GM19238 (cell line): Measurements from ENCODE around the gene RIPK3.

Experiments used
- DNase-seq: peaks from one replicate; pipeline ENCODE4 v3.0.0; 2011; ENCODE audit warnings: low spot score; ENCODE audit not compliant: insufficient read length

The RIPK3 gene

DNA sequence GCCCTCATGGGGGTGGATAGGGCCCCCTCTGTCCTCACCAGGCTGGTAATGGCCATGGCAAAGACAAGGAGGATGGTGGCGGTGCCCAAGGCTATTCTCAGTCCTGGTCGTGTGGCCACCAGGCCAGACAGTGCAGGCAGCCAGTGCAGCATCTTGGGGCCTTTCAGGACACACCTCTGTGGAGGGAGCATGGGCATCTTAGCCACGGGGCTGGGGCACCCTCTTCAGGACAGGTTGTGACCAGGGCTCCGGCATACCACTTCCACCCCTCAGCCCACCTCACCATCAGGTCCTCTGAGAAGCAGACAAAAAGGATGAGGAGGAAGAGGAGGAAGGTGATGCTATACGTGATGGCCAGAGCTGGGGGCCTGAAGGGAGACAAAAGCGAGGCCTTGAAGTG lies 15.8 kb downstream of the RIPK3 start:
- no peak for DNase-seq

DNA sequence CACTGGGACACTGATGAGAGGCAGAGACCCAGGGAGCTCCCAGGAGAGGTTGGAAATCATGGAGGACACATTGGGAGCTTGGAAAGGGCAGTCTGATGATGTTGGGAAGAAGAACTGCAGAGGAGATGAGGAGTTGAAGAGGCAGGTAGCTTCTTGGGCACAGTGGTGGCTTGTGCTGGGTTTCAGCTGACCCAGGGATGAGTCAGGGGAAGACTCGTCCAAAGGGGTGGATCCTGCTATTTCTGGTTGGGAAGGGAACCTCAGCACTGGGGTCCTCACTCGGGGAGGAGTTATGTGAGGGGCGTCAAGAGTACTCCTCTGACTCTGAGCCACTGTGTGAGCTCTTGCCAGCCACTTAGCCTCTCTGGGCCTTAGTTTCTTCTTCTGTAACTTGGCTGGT lies 16.4 kb downstream of the RIPK3 start:
- no peak for DNase-seq

DNA sequence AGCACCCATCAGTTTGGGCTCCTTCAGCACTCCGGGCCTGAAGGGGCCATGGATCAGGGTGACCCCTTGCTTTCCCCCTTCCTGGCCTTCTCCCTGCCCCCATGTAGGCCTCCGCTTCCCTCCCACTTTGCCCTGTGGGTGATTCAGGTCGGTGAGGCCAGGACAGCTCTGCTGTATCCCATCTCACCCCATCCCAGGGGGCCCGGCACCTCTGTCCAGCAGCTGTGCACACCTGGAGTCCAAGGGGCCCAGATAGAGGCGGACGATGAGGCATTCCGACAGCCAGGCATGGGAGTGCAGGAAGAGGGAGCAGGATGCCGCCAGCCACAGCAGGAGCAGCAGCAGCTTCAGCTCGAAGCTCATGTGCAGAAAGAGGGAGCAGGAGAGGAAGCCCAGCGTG lies 17.1 kb downstream of the RIPK3 start:
- no peak for DNase-seq

DNA sequence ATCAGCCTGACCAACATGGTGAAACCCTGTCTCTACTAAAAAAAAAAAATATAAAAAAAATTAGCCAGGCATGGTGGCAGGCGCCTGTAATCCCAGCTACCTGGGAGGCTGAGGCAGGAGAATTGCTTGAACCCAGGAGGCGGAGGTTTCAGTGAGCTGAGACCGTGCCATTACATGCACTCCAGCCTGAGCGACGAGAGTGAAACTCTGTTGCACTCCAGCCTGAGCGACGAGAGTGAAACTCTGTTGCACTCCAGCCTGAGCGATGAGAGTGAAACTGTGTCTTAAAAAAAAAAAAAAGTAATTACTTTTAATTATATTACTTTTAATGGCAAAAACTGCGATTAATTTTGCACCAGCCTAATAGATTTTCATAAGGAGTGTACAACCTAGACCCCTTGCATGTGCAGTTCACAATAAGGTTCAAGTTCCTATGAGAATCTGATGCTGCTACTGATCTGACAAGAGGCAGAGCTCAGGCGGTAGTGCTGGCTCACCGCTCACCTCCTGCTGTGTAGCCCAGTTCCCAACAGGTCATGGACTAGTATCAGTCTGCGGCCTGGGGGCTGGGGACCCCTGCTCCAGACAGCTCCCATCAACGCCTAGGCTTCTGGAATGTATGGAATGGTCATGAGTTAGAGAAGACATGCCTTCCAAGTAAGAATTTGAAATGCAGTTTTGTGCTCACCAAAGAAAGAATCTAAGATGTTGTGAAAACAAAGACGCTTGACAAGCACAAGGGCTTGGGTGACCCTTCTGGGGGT lies 18.4 kb downstream of the RIPK3 start:
- DNase-seq = no peak

DNA sequence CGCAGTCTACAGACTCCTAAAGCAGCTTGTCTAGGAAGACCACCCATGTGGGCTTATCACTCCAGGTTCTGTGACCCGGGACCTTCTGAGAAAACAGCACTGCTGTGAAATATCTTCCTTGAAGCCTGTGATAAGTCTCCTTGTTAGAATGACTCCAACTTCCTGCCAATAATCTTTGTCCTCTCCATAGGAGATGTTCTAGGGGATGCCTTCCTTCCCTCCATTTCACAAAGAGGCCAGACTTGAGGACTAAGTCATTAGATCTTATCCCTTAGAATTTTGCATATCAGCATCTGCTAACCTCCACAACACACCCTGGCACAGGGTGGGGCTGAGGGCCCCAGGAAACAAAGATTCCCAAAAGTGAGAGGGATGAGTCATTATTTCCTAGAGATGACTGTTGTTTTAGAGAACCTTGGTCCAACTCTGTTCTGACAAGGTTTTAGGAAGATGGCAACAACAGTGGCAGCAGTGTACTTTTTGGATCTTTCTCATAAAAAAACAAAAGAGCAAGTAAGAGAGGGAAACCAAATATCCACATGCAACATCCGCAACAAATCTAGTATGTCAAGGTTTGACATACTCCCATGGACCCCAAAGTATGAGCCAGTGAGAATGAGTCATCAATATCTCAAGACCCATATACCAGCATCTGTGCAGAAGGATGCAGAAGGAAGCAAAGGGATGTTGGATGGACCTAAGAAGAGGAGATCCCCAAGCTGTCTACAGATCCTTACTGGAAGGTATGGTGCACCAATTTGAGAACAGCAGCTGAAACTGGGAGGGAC lies 22.5 kb downstream of the RIPK3 start:
- no peak for DNase-seq

DNA sequence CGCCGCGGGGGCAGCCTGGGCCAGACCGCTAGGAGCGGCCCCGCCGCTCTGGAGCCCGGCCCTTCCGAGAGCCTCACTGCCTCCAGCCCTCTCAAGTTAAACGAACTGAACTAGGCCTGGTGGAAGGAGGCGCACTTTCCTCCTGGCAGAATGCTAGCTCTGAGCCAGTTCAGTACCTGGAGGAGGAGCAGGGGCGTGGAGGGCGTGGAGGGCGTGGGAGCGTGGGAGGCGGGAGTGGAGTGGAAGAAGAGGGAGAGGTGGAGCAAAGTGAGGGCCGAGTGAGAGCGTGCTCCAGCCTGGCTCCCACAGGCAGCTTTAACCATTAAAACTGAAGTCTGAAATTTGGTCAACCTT lies 23.2 kb downstream of the RIPK3 start:
- DNase-seq = no peak

DNA sequence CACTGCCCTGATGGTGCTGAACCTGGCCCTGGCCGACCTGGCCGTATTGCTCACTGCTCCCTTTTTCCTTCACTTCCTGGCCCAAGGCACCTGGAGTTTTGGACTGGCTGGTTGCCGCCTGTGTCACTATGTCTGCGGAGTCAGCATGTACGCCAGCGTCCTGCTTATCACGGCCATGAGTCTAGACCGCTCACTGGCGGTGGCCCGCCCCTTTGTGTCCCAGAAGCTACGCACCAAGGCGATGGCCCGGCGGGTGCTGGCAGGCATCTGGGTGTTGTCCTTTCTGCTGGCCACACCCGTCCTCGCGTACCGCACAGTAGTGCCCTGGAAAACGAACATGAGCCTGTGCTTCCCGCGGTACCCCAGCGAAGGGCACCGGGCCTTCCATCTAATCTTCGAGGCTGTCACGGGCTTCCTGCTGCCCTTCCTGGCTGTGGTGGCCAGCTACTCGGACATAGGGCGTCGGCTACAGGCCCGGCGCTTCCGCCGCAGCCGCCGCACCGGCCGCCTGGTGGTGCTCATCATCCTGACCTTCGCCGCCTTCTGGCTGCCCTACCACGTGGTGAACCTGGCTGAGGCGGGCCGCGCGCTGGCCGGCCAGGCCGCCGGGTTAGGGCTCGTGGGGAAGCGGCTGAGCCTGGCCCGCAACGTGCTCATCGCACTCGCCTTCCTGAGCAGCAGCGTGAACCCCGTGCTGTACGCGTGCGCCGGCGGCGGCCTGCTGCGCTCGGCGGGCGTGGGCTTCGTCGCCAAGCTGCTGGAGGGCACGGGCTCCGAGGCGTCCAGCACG lies 23.8 kb downstream of the RIPK3 start:
- no peak for DNase-seq

DNA sequence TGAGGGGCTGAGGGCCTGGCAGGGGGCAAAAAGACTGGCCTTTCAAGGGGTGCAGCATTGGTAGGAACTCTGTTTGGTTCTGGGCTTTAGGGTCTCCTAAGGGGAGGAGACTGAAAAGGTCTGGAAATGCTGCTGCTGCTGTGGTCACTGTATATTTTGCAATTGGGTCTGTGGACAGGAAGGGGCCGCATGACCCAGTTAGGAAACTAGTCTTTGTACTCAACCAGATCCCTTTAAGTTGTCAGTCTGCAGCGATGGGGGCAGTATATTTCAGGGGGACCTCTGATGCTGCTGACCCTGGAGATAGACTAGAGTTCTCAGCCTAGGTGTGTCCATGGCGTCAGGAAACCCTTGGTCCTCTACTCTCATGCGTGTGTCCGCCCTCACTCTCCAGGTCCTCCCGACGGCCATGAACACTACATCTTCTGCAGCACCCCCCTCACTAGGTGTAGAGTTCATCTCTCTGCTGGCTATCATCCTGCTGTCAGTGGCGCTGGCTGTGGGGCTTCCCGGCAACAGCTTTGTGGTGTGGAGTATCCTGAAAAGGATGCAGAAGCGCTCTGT lies 24.5 kb downstream of the RIPK3 start:
- DNase-seq = no peak

DNA sequence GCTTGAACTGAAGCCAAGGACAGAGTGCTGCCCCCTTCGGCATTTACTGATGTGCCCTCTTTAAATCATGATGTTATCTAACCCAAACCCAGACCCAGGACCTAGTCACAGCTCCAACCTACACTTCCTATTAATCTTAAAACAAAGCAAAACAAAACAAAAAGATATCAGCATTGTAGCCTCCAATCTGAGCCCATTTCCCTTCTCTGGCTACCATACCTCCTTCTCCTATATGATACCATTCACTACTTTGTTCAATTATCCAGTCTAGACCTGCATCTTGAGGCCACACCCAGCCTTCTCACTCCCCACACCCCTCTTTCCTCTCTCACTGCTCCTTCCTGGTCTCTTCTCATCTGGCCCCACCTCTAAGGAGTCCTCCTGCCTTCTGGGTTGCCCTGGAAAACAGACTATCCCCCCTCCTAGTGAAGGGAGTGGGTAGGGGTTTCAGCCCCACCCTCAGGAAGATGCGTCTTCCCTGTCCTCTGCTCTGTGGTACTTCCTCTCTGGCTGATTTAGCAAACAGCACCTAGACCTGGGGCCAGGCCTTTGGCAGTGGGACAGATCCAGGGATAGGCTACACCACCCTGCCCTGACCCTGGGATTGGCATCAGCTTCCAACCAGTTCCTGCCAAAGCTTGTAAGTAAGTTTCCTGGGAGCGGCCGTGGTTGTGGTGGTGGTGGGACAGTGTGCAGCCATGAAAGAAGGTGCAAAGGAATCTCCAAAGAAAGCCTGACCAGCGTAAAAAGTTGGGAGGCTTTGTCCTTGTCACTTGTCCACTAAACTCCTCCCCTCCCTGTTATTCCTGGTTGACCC lies 25.2 kb downstream of the RIPK3 start:
- no peak for DNase-seq

DNA sequence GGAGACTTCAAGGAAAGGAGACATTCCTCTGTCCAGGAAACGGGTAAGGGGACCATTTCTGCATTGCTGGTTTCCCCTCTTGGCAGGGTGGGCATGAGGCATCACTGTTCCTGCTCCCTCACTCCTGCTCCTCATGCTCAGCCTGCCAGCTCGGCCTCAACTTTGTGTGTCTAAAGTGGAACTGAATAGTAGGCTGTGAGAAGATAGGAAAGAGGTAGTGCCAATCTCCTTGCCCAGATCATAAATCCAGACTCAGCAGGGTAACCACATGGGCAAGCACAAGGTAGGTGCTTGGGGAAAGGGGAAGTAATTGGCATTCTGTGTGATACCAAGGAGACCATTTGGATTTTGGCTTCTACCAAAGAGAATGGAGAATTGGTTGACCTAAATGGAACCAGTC lies 25.9 kb downstream of the RIPK3 start:
- no peak for DNase-seq

DNA sequence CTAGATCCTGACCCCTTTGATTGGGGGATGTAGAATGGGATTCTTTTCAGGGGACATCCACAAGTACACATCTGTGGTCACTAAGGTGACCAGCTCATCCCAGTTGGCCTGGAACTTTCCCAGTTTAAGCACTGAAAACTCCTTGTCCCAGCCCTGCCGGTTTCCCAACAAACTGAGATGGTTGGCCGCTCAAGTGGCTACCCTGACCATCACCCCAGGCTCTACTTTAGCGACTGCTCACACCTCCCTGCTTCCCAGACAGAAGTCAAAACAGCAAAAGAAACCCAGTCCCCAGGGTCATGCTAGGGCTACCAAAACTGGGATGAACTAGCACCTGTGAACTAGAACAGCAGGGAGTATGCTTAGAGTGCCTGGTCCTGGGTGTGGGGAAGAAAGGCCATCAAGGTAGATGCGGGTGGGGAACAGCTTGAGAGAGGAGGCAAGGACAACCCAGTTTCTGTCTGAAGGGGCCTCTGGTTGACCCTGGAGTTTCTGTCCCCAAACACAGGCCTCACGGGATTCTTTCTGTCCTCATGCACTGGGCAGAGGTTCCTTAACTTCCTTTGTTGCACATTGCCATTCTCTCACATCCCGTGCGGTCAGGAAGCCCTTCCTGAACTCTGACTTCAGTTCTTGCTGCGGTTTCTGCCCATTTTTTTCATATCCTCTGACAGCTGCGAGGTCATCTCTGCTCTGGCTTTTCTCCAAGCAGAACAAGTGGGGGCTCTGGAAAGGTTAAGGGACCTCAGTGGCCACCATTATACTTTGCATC lies 26.9 kb downstream of the RIPK3 start:
- no peak for DNase-seq

DNA sequence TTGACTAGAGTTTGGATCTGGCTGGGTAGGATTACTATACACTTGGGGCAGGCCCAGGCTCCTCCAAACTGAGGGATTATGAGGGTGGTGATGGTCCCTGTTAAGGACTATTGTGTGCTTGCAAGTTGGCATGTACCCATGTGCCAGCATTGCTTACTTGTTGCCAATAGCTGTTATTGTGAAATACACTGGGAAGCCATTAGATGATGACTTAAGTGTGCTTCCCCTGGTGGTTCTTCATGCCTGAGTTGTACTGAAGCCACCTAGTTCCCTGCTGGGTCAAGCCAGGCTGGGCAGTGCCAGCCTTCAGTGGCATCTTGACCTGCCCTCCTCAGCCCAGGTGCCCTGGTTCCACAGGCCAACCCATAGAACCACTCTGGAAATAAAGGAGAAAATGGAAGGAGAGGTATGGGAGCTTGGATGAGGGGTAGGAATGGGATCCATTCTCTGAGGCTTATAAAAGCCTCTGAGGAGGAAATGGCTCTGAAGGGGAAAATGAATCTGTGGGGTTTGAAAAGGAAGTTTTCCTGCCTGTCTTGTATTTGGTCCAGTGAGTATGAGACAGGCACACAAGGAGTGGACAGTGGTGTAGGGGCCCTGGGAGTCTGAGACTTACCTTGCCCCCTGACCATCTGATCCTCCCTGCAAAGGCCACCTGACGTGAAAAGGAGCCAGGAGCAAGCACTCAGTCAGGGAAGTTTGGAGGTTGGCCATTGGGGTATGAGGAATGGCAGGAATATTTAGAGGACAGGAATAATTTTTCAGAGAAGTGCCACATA lies 27.8 kb downstream of the RIPK3 start:
- DNase-seq = no peak

DNA sequence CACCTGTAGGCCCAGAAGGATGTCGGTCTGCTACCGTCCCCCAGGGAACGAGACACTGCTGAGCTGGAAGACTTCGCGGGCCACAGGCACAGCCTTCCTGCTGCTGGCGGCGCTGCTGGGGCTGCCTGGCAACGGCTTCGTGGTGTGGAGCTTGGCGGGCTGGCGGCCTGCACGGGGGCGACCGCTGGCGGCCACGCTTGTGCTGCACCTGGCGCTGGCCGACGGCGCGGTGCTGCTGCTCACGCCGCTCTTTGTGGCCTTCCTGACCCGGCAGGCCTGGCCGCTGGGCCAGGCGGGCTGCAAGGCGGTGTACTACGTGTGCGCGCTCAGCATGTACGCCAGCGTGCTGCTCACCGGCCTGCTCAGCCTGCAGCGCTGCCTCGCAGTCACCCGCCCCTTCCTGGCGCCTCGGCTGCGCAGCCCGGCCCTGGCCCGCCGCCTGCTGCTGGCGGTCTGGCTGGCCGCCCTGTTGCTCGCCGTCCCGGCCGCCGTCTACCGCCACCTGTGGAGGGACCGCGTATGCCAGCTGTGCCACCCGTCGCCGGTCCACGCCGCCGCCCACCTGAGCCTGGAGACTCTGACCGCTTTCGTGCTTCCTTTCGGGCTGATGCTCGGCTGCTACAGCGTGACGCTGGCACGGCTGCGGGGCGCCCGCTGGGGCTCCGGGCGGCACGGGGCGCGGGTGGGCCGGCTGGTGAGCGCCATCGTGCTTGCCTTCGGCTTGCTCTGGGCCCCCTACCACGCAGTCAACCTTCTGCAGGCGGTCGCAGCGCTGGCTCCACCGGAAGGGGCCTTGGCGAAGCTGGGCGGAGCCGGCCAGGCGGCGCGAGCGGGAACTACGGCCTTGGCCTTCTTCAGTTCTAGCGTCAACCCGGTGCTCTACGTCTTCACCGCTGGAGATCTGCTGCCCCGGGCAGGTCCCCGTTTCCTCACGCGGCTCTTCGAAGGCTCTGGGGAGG lies 28.9 kb downstream of the RIPK3 start, which contains the start of gene LTB4R:
Gene LTB4R (plus strand): TSS at position 857 of the 959 bp plus-strand sequence. CDS start 4,150 bp downstream, outside the sequence.
- DNase-seq = peak; percentile 70

DNA sequence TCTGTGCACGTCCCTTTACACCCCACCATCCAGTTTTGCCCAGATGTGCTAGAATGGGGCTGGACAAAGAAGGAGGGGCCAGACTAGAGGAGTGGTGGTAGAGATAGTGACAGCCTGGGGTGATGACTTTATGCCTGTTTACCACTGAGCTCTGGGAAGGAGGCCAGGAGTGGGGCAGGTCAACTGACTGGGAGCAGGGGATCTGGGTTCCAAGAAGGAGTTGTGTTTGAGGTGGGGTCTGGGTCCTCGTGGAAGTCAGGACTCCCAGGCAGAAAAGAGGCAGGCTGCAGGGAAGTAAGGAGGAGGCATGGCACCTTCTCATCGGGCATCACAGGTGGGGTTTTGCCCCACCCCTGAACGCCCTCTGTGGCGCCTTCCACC lies 29.5 kb downstream of the RIPK3 start:
- DNase-seq = no peak

DNA sequence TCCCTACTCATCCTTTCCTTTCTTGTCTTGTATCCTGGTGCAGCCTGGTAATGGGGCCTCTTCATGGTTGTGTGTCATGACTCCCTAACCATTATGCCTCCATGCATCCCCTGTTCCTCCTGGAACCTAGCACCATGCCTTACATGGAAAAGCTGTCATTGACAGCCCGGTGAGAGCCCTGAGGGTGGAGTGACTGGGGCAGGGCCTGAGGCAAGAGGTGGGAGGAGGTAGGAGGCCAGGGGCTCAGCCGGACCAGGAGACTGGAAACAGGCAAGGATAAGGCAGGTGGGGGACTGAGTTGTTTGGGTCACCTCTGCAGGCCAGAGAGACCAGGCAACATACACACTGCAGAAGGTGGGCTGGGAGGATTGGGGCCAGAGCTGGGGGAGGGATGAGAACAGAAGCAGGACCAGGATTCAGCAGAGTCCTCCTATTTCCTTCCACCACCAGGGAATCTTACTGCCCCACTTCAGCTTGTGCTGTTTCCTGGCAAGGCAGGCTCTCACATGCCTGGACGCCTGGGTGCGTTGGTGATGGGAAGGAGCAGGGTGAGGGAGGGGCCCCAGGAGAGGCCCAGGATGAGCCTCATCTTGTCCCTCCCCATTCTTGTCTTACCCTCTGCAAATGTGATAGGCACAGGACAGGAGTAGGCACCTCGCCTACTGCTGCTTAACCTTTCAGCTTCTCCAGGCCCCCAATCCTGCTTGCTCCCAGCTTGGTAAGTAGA lies 30.1 kb downstream of the RIPK3 start, which contains the start of gene LTB4R2:
Gene LTB4R2 (plus strand): TSS at position 603 of the 727 bp plus-strand sequence. CDS start 525 bp downstream, outside the sequence.
- no peak for DNase-seq

DNA sequence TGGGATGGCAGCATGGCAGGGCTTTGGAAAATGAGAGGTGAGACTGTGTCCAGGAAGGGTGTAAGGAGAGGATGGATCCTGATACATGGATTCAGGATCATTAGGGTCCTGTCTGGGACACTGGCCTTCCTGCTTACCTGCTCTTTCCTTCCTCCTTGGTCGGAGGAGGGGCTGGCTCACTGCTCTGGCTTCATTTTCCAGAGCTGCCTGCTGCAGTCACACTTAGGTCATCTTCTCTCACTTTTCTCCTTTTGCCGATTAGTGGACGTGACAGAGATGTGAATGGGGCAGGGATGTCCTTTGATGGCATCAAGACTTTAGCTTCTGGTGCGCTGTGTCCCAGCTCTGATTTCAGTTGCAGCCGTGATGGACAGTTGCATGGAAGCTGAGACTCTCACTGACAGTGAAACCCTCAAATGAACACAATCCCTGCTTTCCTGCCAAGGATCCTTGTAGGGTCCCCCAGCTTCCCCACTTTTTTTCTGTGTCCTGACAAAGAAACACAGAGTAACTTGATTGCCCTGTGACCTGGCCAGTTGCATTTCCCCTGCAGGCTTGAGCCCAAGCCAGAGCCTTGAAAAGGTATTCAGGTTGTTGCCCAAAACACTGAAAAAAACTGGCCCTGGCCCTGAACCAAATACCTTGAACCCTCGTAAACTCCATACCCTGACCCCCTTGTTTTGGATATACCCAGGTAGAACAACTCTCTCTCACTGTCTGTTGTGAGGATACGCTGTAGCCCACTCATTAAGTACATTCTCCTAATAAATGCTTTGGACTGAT lies 31.3 kb downstream of the RIPK3 start:
- no peak for DNase-seq
